MG63 (cell line): Measurements from ENCODE around the gene HSPA1L. TPM values are rescaled to one million over a fixed set of nuclear protein-coding genes. Genes with fewer than 3 reads are reported as not detected.
A peak's percentile ranks its signal among the peaks of the same experiment; 100 is the strongest.
"Not testable (repeated sequence)": the region's sequence is repeated elsewhere in the genome, so short reads cannot be mapped to it uniquely, and the experiment has no call there.

Source experiments
- DNase-seq: peaks from one replicate; pipeline ENCODE4 v3.0.0-alpha.2; 2020
- H3K27me3 ChIP-seq: fragments of 250-450 bp; sonication (Bioruptor Pico); 2 replicates; pipeline ENCODE4 v1.5.1; 2020; ENCODE audit warnings: mild to moderate bottlenecking, moderate library complexity
- H3K36me3 ChIP-seq: fragments of 250-450 bp; sonication (Bioruptor Pico); 2 replicates; pipeline ENCODE4 v1.5.1; 2020; ENCODE audit warnings: mild to moderate bottlenecking, moderate library complexity
- H3K4me3 ChIP-seq: fragments of 250-450 bp; sonication (Bioruptor Pico); 2 replicates; pipeline ENCODE4 v1.5.1; 2020; ENCODE audit warnings: mild to moderate bottlenecking, moderate library complexity
- H3K9me3 ChIP-seq: fragments of 250-450 bp; sonication (Bioruptor Pico); 2 replicates; pipeline ENCODE4 v1.5.1; 2020; ENCODE audit warnings: mild to moderate bottlenecking, moderate library complexity
- total RNA-seq: library from RNA; depleted of rRNA; stranded (reverse); fragments of >200 nt; shearing (Covaris generic); gene quantifications from 2 replicates; pipeline ENCODE4 v1.2.3, GENCODE V29; 2014; ENCODE audit warnings: low replicate concordance

HSPA1L gene
- total RNA-seq, 1 experiment from 2014 or later = 0.33 TPM

DNA sequence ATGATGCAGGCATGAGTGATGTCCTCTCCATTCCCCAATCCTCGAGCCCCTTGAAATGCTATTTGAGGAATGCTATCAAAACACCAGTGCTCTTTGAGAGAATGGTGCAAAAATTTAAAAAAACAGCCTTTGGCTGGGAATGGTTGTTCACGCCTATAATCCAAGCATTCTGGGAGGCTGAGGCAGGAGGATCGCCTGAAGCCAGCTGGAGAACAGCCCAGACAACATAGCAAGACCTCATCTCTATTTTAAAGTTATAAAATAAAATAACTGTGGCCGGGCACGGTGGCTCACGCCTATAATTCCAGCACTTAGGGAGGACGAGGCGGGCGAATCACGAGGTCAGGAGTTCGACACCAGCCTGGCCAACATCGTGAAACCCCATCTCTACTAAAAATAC, 15.3 kb downstream of the HSPA1L start:
- no peaks in the 10 kb centered on the region for H3K36me3 ChIP-seq
- H3K9me3 ChIP-seq = no peaks in the 10 kb centered on the region
- H3K4me3 ChIP-seq = no peak overlapping the region
- H3K27me3 ChIP-seq = no peaks in the 10 kb centered on the region
- peak; percentile 74 for DNase-seq

DNA sequence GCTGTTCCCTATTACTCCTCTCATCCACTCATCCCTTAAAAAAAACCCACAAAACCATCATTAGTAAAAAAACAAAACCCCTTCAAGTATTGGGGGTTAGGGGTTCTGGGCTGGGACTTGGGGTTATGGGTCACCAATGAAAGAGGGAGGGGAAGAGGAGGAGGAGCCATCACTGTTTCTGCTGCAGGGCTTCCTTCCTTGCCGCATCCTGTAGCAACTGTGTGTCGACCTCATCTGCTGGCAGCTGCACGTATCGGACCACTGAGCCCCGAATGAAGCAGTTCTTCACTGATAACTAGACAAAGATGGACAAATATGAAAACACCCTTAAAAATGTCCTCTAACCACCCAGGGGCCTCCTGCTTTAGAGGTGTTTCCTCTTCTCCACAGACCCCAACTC, 17.5 kb downstream of the HSPA1L start:
- Histone ChIP-seq H3K4me3 (no peak overlapping the region), H3K9me3 (no peaks in the 10 kb centered on the region), H3K27me3 (no peaks in the 10 kb centered on the region), H3K36me3 (no peaks in the 10 kb centered on the region; the same call in 1 of the 2 replicates)
- no peak for DNase-seq

DNA sequence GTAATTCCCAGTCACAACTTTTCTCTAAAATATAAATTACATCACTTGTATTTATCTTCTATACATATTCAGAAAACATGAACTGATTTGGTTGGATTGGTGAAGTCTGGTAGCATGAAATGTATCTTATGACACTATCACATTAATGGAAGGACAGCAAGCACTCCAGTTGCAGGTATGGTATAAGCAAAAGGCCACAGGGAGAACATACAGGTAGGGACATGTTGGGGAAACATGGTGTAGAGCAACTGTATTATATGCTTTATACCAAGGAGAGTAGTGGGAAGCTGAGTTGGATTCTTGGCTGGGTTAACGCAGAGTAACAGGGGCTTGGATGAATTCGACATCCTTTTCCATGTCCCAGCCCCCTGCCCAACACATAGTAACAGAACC, 18.1 kb downstream of the HSPA1L start:
- DNase-seq = no peak
- no peaks in the 10 kb centered on the region for H3K27me3 ChIP-seq
- no peak overlapping the region for H3K4me3 ChIP-seq
- no peaks in the 10 kb centered on the region; the same call in 1 of the 2 replicates for H3K36me3 ChIP-seq
- no peaks in the 10 kb centered on the region for H3K9me3 ChIP-seq

DNA sequence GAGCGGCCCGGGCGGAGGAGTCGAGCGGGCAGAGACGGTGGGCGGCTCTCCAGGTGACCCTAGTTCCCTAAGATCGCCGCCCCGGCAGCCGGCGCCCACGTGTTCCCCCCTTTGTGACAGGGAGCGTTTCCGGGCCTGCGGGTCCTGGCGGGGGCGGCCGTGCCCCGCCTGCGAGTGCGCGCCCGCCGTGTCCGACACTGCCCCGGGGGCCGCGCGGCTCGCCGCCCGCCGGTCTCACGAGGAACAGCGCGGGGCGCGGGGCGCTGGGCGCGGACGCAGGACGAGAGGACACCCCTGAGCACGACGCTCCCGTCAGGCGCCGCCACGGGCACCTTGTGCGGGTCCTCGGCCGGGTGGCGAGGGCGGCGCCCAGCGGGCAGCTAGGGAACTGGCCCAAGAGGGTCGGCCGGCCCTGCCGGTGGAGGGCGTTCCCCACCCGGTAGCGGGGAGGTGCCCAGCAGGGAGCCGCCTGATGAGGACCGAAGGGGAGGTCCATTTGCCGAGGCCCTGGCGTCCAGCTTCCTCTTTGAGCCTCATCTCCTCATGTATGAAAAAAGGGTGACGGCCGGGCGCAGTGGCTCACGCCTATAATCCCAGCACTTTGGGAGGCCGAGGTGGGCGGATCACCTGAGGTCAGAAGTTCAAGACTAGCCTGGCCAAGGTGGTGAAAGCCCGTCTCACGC, 19.3 kb downstream of the HSPA1L start, which contains the start of gene VARS1:
TSS of gene VARS1 (minus strand) at position 137 of the 683 bp plus-strand sequence. CDS start 535 bp downstream, outside the sequence.
- Histone ChIP-seq H3K9me3 (no peaks in the 10 kb centered on the region), H3K36me3 (peaks cover 6% of the 10 kb centered on the region), H3K4me3 (peak within 1 kb of the TSS; percentile 85), H3K27me3 (no peaks in the 10 kb centered on the region)
- DNase-seq = peak; percentile 90

DNA sequence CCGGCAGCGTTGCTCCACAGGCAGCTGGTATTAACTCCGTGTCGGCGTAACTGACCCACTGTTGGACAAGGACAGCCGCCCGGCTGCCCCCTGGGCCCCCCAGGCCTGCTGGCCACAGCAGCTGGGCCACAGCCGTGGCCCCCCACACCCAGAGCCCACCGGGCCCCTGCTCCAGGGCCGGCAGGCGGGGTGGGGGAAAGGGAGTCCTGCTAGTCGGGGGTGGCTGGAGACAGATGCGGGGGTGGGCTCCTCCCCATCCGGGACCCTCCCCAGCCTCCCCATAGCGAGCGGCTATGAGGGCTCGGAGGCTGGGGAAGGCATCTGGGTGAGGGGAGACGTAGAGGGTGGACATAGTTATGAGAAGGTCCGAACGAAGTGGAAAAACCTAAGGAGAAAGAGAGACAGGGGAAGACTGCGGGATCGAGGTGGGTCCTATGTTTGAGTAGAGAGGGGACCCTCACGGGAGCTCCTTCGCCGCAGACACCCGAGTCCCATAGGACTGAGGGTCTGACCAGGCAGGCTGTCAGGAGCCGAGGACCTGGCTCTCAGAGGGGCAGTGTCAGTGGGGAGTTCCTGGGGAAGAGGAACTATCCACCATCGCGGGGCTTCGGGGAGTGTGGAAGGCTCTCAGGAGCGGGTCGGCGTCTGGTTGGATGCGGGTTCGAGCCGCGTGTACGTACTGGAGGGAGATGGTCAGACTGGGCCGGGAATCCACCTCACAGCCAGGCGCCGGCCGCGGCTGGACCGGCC, 20.0 kb downstream of the HSPA1L start:
- H3K9me3 ChIP-seq = no peaks in the 10 kb centered on the region
- peak overlapping the region; percentile 85 for H3K4me3 ChIP-seq
- no peak for DNase-seq
- peaks cover 8% of the 10 kb centered on the region for H3K36me3 ChIP-seq
- no peaks in the 10 kb centered on the region for H3K27me3 ChIP-seq

DNA sequence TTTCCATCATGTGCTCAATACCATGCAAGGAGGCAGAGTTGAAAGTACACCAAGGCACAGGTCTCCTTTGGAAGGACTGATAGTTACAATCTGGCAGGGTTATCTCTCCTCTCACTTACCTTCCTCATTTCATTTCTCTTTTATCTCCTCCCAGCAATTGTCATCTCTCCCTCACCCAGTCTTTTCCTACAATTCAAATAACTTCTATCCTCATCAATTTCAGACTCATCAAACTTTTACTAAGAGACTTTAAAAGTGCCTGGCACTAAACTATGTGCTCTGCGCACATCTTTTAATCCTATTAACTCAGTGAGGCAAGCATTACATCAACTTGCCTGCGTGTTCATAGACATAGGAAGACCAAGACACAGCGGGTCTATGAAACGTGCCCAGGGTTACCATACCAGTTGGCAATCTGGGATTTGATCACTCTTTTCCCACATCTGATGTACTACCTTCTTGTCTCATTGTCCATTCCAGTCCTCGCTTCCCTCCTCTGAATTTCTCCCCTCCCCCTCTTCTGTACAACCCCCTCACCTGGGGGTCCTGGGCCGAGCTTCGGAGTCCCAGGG, 20.7 kb downstream of the HSPA1L start:
- H3K36me3 ChIP-seq = peaks cover 8% of the 10 kb centered on the region
- H3K9me3 ChIP-seq = no peaks in the 10 kb centered on the region
- peak overlapping the region; percentile 85 for H3K4me3 ChIP-seq
- DNase-seq = no peak
- no peaks in the 10 kb centered on the region for H3K27me3 ChIP-seq

DNA sequence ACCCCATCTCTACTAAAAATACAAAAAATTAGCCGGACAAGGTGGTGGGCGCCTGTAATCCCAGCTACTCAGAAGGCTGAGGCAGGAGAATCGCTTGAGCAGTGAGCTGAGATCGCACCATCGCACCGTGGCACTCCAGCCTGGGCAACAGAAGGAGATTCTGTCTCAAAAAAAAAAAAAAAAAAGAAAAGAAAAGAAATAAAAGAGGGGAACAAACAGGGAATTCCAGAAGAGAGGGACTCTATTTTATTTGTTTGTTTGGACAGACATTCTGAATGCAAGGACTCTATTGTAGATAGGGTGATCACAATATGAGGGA, 21.2 kb downstream of the HSPA1L start:
- not testable (repeated sequence) for DNase-seq, H3K27me3 ChIP-seq, H3K36me3 ChIP-seq, H3K9me3 ChIP-seq
- H3K4me3 ChIP-seq = peak overlapping the region; percentile 85

DNA sequence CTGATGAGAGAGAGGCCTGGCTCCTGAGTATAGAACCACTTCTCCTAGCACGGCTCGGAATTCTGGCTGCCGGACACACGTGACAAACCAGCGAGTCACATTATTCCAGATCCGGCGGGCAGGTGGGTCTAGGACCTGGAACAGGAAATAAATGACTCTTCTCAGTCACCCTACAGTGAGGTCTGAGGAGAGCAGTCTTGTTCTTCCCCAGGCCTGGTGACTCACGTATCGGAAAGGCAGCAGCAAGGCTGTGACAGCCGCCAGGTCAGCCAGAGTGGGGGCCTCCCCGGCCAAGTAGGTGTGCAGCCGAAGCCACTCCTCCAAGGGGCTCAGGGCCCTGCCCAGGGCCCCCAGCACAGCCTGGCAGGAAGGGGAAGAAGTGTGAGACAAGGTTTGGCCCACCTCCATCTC, 22.3 kb downstream of the HSPA1L start:
- no peak overlapping the region for H3K4me3 ChIP-seq
- H3K27me3 ChIP-seq = no peaks in the 10 kb centered on the region
- peaks cover 8% of the 10 kb centered on the region for H3K36me3 ChIP-seq
- DNase-seq = no peak
- no peaks in the 10 kb centered on the region for H3K9me3 ChIP-seq

DNA sequence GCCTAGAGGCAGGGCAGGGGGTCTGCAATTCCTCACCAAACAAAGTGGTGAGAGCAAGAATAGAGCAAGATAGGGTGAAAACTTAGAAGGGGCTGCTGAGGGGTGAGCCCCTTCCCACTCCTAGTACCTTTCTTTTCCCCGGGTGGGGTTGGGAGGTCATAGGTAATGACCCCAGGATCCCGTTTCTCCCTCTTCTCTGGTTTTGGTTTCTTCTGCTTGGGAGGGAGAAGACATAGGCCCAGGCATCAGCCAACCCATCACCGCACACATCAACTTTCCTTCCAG, 23.1 kb downstream of the HSPA1L start:
- Histone ChIP-seq H3K4me3 (no peak overlapping the region), H3K9me3 (no peaks in the 10 kb centered on the region), H3K27me3 (no peaks in the 10 kb centered on the region), H3K36me3 (peaks cover 8% of the 10 kb centered on the region)
- DNase-seq = no peak

DNA sequence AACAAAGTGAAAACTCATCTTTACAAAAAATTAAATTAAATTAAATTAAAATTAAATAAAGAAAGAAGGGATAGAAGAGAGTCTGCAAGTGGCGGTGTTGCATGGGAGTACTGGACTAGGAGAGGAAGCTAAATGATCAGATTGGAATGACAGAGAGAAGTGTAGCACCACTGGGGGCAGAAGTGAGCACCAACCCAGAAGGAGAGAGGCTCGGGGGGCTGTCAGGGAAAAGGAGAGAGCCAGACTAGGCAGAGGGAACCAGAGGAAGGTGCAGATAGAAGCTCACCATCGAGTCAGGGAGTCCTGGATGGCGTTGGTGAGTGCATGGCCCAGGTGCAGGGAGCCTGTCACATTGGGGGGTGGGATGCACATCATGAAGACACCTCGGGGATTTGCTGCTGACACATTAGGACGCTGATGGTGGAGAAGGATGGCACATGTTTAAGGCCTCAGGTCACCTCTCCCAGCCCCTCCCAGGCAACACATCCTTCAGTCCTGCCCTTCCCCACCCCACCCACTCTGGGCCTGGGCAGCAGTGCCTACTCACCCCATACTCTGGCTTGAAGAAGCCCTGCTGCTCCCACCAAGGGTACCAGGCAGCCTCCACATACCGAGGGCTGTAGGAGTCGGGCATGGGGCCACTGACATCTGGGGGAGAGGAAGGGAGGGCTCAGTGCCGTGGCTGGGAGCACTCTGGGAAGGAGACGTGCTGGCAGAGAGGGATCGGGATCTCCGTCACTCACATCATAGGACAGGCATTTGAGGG, 23.6 kb downstream of the HSPA1L start:
- peaks cover 8% of the 10 kb centered on the region for H3K36me3 ChIP-seq
- H3K4me3 ChIP-seq = no peak overlapping the region
- H3K9me3 ChIP-seq = no peaks in the 10 kb centered on the region
- no peaks in the 10 kb centered on the region for H3K27me3 ChIP-seq
- peak; percentile 30 for DNase-seq

DNA sequence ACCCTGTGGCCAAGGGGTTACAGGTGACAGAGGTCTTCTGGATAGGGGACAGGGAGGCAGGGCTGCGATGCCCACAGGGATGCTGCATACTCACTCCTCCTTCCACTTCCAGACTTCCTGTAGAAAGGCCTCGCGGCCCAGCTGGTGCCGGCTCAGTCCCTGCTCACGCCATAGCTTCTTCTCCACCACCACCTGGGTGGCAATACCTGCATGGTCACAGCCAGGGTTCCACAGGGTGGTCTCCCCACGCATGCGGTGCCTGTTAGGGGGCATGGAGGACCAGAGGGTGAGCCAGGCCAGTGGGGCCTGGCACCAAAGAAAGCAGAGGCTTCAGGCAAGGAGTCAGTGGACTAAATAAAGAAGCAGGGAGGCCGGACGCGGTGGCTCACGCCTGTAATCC, 29.6 kb downstream of the HSPA1L start:
- Histone ChIP-seq H3K36me3 (peaks cover 10% of the 10 kb centered on the region), H3K9me3 (no peaks in the 10 kb centered on the region), H3K4me3 (no peak overlapping the region), H3K27me3 (no peaks in the 10 kb centered on the region)
- no peak for DNase-seq

DNA sequence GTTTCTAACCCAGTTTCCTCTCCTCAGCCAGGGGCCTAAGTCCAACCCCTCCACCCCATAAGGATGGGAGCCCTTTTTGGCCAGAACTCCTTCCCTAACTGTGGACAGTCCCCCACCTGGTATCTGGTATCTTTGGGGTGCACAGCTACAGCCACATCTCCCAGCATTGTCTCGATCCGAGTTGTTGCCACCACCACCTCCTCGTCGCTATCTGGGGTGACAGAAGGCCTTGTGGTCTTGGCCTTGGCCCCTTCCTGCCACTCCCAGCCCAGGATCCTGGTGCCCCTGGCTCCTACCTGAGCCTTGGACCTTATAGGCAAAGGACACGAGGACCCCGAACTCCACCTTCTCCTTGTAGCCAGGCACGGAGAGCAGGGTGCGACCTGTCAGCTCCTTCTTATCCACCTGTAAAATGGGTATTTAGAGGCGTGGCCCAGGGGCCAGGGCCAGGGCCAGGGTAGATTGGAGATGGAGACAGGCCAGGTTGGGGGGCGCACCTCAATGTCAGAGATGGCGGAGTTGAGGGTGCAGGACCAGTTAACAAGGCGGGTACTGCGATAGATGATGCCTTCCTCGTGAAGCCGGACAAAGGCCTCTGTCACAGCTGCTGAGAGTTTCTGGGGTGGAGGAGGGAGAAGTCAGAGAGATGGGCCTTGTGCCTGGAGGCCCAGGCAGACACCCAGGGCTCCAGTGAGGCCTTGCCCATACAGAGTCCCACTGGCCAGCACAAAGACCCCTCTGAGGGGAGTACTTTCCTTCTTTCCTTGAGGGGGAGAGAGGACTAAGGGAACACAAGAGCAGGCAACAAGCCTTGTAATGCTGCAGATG, 30.8 kb downstream of the HSPA1L start:
- H3K4me3 ChIP-seq = no peak overlapping the region
- no peaks in the 10 kb centered on the region for H3K9me3 ChIP-seq
- H3K27me3 ChIP-seq = no peaks in the 10 kb centered on the region
- DNase-seq = no peak
- H3K36me3 ChIP-seq = peaks cover 13% of the 10 kb centered on the region

DNA sequence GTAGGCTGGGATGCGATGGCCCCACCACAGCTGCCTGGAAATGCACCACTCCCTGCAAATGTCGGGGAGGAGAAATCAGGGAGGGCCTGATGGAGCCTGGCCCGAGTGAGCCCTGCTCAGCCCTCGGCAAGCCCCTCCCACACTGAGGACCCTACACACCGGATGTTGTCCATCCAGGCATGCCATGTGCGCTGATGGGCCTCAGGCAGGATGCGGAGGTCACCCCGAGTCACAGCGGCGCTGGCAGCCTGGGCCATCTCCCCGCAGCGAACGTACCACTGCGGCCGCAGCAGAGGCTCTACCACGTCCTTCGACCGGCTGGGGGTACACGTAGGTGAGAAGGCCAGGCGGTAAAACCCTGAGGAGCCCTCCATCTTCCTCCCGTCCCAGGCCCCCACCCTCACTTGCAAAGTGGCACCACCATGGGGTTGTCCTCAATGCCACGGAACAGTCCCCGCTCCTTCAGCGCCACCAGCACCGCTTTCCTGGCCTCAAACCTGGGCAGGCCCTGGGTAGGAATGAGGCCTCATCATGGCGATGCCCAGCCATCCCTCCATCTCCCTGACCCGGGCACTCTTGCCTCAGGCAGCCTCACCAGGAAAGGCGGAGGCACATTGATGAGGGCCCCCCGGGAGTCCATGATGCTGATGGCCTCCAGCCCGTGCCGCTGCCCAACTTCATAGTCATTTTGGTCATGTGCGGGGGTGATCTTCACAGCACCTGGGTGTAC, 32.8 kb downstream of the HSPA1L start:
- Histone ChIP-seq H3K27me3 (no peaks in the 10 kb centered on the region), H3K4me3 (no peak overlapping the region), H3K9me3 (no peaks in the 10 kb centered on the region), H3K36me3 (peaks cover 13% of the 10 kb centered on the region)
- no peak for DNase-seq

DNA sequence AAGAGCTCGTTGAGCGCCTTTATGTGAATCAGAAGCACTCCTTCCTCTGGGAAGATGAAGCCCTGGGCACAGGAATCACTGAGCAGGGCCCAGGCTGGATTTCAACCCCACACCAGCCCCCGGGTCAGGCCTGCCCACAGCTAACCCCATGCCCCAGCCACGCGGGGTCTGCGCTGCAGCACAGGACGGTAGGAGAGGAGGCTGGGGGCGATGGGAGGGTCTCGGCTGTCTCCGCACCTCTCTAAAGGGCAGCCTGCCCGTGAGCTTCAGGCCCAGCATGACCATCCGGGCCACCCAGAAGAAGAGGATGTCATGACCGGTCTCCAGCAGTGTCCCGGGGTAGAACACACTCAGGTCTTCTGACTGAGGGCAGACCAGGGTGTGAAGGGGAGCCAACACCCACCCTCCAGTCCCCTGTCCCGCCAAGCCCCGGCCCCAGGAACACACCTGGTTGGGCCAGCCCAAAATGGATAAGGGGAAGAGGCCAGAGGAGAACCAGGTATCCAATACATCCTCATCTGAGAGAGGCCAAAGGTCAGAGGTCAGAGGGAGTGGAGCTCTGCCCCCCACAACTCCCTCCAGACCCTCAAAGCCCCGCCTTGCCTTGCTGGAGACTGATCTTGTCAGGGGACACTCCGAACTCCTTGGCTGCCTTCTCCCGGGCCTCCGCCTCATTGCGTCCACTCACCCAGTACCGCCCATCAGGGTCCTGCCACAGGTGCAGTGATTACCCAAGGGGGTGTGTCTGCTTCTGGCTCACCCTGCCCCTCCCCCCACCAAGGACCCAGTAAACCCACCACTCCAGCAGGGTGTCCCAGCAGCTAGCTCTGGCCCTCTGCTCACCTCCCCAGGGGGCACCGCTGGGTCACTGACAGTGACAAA, 33.6 kb downstream of the HSPA1L start:
- H3K9me3 ChIP-seq = no peaks in the 10 kb centered on the region
- DNase-seq = no peak
- H3K27me3 ChIP-seq = no peaks in the 10 kb centered on the region
- no peak overlapping the region for H3K4me3 ChIP-seq
- H3K36me3 ChIP-seq = peaks cover 13% of the 10 kb centered on the region
